Osteocyte (in vitro differentiated cells): Measurements from ENCODE around the gene DPP7. TPM values are rescaled to one million over a fixed set of nuclear protein-coding genes. Genes with fewer than 3 reads are reported as not detected.
A peak's percentile ranks its signal among the peaks of the same experiment; 100 is the strongest.

Experiments
- DNase-seq: peaks from one replicate; pipeline ENCODE4 v3.0.0; 2021; ENCODE audit warnings: mixed read lengths; ENCODE audit not compliant: unreplicated experiment; ENCODE audit errors: extremely low spot score
- H3K27ac Mint-ChIP-seq: one replicate; pipeline ENCODE4 v1.8.0; 2021; ENCODE audit warnings: mild to moderate bottlenecking, mixed read lengths; ENCODE audit not compliant: unreplicated experiment
- H3K27me3 Mint-ChIP-seq: one replicate; pipeline ENCODE4 v1.8.0; 2021; ENCODE audit warnings: mixed read lengths; ENCODE audit not compliant: unreplicated experiment
- H3K36me3 Mint-ChIP-seq: one replicate; pipeline ENCODE4 v1.8.0; 2021; ENCODE audit warnings: mixed read lengths; ENCODE audit not compliant: unreplicated experiment
- H3K4me1 Mint-ChIP-seq: one replicate; pipeline ENCODE4 v1.8.0; 2021; ENCODE audit warnings: mixed read lengths; ENCODE audit not compliant: unreplicated experiment
- H3K4me3 Mint-ChIP-seq: one replicate; pipeline ENCODE4 v1.8.0; 2021; ENCODE audit warnings: mild to moderate bottlenecking, moderate library complexity, mixed read lengths; ENCODE audit not compliant: unreplicated experiment
- H3K9me3 Mint-ChIP-seq: one replicate; pipeline ENCODE4 v1.8.0; 2021; ENCODE audit warnings: mixed read lengths; ENCODE audit not compliant: unreplicated experiment
- total RNA-seq: library from RNA; stranded (reverse); gene quantifications from 2 replicates; pipeline ENCODE4 v1.2.1, GENCODE V29; 2021
- TF ChIP-seq, protein P1 (sequence below): fragments of 200-600 bp; sonication (generic); IDR thresholded peaks from 2 replicates; pipeline ENCODE4 v1.5.0; 2021; ENCODE audit warnings: antibody characterized with exemption, mild to moderate bottlenecking, moderate library complexity

DPP7 gene
- total RNA-seq, 1 donor from 2014 or later: 118 TPM

- TF ChIP-seq, protein P1, sequence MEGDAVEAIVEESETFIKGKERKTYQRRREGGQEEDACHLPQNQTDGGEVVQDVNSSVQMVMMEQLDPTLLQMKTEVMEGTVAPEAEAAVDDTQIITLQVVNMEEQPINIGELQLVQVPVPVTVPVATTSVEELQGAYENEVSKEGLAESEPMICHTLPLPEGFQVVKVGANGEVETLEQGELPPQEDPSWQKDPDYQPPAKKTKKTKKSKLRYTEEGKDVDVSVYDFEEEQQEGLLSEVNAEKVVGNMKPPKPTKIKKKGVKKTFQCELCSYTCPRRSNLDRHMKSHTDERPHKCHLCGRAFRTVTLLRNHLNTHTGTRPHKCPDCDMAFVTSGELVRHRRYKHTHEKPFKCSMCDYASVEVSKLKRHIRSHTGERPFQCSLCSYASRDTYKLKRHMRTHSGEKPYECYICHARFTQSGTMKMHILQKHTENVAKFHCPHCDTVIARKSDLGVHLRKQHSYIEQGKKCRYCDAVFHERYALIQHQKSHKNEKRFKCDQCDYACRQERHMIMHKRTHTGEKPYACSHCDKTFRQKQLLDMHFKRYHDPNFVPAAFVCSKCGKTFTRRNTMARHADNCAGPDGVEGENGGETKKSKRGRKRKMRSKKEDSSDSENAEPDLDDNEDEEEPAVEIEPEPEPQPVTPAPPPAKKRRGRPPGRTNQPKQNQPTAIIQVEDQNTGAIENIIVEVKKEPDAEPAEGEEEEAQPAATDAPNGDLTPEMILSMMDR: no peak
- Mint-ChIP-seq H3K27ac (peak overlapping the region; percentile 38), H3K36me3 (peaks cover 21% of the 10 kb centered on the region), H3K27me3 (no peaks in the 10 kb centered on the region), H3K9me3 (no peaks in the 10 kb centered on the region), H3K4me1 (peaks cover 28% of the 10 kb centered on the region), H3K4me3 (no peak overlapping the region)
- no peak for DNase-seq
Observed at GRCh38 chr9:137089232-137089947, 25.1 kb downstream of the DPP7 start.

DNA sequence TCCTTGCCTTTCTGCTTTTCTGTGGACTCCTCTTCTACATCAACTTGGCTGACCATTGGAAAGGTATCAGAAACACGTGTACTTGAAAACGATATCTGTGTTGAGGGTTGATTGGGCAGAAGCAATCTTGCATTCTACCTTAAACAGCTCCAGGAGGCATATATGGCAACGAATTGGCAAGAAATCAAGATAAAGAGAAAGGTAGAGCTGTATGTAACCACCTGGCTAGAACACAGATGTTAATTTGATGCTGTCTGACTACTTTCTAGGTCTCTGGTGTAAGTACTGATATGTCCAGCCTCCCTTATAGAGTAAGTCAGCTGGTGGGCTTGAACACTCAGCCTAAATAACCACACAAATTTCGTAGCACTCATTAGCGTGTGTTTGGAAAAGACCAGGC, 26.4 kb downstream of the DPP7 start:
- Mint-ChIP-seq H3K36me3 (peaks cover 22% of the 10 kb centered on the region), H3K27ac (no peak overlapping the region), H3K9me3 (no peaks in the 10 kb centered on the region), H3K4me1 (peaks cover 39% of the 10 kb centered on the region), H3K27me3 (no peaks in the 10 kb centered on the region), H3K4me3 (peak overlapping the region; percentile 80)
- DNase-seq: no peak
- TF ChIP-seq, protein P1: no peak

DNA sequence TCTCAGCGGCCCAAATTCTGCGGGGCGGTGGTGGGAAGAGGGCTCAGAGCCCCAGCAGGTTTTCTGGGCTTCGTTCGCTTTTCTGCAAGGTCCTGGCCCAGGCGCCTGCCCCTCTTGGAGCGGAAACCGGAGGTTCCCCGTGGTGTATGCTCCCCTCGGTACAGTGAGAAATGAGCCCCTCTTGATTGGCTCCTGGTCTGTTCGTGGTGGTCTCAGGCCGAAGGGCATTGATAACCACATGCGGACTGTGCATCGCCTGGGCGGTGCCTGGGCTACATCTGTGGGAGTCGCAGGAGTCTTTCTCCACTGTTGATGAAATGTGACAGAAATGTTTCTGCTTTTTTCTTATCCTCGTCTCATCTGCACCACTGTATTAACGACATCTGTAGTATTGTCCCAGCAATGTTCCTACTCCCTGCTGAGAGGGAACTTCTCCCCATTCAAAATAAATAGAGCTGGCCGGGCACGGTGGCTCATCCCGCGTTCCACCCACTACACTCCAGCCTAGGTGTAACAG, 27.1 kb downstream of the DPP7 start:
- Mint-ChIP-seq H3K4me1 (peaks cover 43% of the 10 kb centered on the region), H3K36me3 (peaks cover 15% of the 10 kb centered on the region), H3K4me3 (peak overlapping the region; percentile 80), H3K27ac (peak overlapping the region; percentile 78), H3K9me3 (no peaks in the 10 kb centered on the region), H3K27me3 (no peaks in the 10 kb centered on the region)
- no peak for DNase-seq
- TF ChIP-seq, protein P1: no peak

DNA sequence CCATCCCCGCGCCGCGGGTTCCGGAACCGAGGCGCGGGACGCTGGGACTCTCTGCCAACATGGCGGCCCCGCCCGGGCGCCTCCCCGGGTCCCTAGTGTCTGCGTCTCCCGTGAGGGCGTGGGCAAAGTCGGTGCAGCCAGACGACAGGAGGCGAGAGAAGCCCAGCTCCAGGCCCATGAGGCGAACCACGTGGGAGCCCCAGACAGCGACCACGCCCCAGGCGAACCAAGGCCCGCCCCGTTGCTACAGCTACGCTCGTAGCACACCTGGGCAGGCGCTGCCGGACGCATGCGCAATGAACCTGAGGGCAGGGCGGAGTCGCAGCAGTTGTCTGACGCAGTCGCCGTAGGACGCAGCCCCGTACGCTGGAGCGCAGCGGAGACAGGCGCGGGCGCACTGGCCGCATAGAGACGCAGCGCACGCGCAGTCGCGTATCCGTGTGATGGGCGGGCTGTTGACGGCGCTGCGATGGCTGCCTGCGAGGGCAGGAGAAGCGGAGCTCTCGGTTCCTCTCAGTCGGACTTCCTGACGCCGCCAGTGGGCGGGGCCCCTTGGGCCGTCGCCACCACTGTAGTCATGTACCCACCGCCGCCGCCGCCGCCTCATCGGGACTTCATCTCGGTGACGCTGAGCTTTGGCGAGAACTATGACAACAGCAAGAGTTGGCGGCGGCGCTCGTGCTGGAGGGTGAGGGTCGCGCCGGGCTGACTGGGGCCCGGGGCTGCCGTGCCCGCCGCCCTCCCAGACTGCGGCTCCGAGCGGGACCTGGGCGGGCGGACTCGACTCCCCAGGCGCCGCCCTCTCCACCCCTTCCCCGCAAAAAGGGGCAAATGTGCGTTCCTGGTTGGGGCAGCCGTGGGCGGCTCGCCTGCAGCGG, 27.8 kb downstream of the DPP7 start, which contains the start of gene MAN1B1:
MAN1B1 (plus strand) TSS at position 455 of the 878 bp plus-strand sequence; CDS start at position 470, 15 bp downstream.
- H3K27ac Mint-ChIP-seq: peak within 1 kb of the TSS; percentile 94
- no peaks in the 10 kb centered on the region for H3K9me3 Mint-ChIP-seq
- H3K36me3 Mint-ChIP-seq: peaks cover 15% of the 10 kb centered on the region
- TF ChIP-seq, protein P1: no peak
- DNase-seq: peak; percentile 100
- no peaks in the 10 kb centered on the region for H3K27me3 Mint-ChIP-seq
- peaks cover 45% of the 10 kb centered on the region for H3K4me1 Mint-ChIP-seq
- H3K4me3 Mint-ChIP-seq: peak within 1 kb of the TSS; percentile 82
